Uterus (tissue), 2 donors: ENCODE measurements around the gene AGBL1.
"Not testable (repeated sequence)": the region's sequence is repeated elsewhere in the genome, so short reads cannot be mapped to it uniquely, and the experiment has no call there.

ENCODE experiments used
- POLR2A ChIP-seq, 2 donors: fragments of 450-650 bp; IDR thresholded peaks; one replicate each; pipeline ENCODE4 v1.6.1; 2016; ENCODE audit warnings: antibody characterized with exemption in 2 of 2, mild to moderate bottlenecking in 1 of 2, moderate library complexity in 1 of 2
- TF ChIP-seq, protein P1 (sequence below), 4 experiments: fragments of 200-600 bp in 2 of 4; fragments of 450-650 bp in 2 of 4; sonication (generic) in 2 of 4; IDR thresholded peaks; one replicate each; pipeline ENCODE4 v1.5.1; 2016 to 2019; ENCODE audit warnings: antibody characterized with exemption in 4 of 4, mild to moderate bottlenecking in 2 of 4, moderate library complexity in 1 of 4

- TF ChIP-seq POLR2A (IDR thresholded peaks at IDR 0.05): not testable (repeated sequence)
- TF ChIP-seq, protein P1, sequence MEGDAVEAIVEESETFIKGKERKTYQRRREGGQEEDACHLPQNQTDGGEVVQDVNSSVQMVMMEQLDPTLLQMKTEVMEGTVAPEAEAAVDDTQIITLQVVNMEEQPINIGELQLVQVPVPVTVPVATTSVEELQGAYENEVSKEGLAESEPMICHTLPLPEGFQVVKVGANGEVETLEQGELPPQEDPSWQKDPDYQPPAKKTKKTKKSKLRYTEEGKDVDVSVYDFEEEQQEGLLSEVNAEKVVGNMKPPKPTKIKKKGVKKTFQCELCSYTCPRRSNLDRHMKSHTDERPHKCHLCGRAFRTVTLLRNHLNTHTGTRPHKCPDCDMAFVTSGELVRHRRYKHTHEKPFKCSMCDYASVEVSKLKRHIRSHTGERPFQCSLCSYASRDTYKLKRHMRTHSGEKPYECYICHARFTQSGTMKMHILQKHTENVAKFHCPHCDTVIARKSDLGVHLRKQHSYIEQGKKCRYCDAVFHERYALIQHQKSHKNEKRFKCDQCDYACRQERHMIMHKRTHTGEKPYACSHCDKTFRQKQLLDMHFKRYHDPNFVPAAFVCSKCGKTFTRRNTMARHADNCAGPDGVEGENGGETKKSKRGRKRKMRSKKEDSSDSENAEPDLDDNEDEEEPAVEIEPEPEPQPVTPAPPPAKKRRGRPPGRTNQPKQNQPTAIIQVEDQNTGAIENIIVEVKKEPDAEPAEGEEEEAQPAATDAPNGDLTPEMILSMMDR (IDR thresholded peaks at IDR 0.05): not testable (repeated sequence)
These were observed 448.4 kb downstream of the AGBL1 start for GRCh38 chr15:86528094-86528493.
